Hepatocyte (in vitro differentiated cells): ENCODE measurements around the gene SRSF11.

Experiments used
- EZH2 ChIP-seq: fragments of 200-600 bp; sonication (generic); IDR thresholded peaks from 2 replicates; pipeline ENCODE4 v1.6.1; 2016; ENCODE audit warnings: antibody characterized with exemption, mild to moderate bottlenecking, borderline replicate concordance
- TF ChIP-seq, protein P1 (sequence below): fragments of 200-600 bp; sonication (generic); IDR thresholded peaks from 2 replicates; pipeline ENCODE4 v1.5.1; 2016; ENCODE audit warnings: antibody characterized with exemption, mild to moderate bottlenecking; ENCODE audit not compliant: poor library complexity

- no peak for TF ChIP-seq EZH2
- TF ChIP-seq, protein P1, sequence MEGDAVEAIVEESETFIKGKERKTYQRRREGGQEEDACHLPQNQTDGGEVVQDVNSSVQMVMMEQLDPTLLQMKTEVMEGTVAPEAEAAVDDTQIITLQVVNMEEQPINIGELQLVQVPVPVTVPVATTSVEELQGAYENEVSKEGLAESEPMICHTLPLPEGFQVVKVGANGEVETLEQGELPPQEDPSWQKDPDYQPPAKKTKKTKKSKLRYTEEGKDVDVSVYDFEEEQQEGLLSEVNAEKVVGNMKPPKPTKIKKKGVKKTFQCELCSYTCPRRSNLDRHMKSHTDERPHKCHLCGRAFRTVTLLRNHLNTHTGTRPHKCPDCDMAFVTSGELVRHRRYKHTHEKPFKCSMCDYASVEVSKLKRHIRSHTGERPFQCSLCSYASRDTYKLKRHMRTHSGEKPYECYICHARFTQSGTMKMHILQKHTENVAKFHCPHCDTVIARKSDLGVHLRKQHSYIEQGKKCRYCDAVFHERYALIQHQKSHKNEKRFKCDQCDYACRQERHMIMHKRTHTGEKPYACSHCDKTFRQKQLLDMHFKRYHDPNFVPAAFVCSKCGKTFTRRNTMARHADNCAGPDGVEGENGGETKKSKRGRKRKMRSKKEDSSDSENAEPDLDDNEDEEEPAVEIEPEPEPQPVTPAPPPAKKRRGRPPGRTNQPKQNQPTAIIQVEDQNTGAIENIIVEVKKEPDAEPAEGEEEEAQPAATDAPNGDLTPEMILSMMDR: no peak
Measured at GRCh38 chr1:70196333-70196732, 24.8 kb upstream of the SRSF11 start.
